GM23338 (cell line): ENCODE results near the gene ATG2A.

ENCODE experiments used
- CREB1 ChIP-seq: fragments of 250-450 bp; sonication (Bioruptor Pico); IDR thresholded peaks from 2 replicates; pipeline ENCODE4 v1.5.0; 2020; ENCODE audit warnings: low read depth, mild to moderate bottlenecking, moderate library complexity
- EZH2 ChIP-seq: fragments of 200-600 bp; sonication (generic); IDR thresholded peaks from one replicate; pipeline ENCODE4 v1.8.0; 2017; ENCODE audit warnings: antibody characterized with exemption, mild to moderate bottlenecking, low read depth; ENCODE audit not compliant: unreplicated experiment
- POLR2AphosphoS5 ChIP-seq: IDR thresholded peaks from 2 replicates; pipeline ENCODE4 v1.6.1; 2016; ENCODE audit warnings: antibody characterized with exemption, low read depth
- STAT1 ChIP-seq: IDR thresholded peaks from one replicate; pipeline ENCODE4 v1.6.1; 2016; ENCODE audit warnings: antibody characterized with exemption; ENCODE audit not compliant: unreplicated experiment
- TF ChIP-seq, protein P1 (sequence below), 2 experiments: fragments of 200-600 bp in 1 of 2; sonication (generic) in 1 of 2; conservative IDR thresholded peaks; 2 replicates each; pipeline versions ENCODE4 v1.5.1 to v1.6.1; 2016 to 2017; ENCODE audit warnings: antibody characterized with exemption in 2 of 2, low read depth in 2 of 2, mild to moderate bottlenecking in 2 of 2, moderate library complexity in 1 of 2

DNA sequence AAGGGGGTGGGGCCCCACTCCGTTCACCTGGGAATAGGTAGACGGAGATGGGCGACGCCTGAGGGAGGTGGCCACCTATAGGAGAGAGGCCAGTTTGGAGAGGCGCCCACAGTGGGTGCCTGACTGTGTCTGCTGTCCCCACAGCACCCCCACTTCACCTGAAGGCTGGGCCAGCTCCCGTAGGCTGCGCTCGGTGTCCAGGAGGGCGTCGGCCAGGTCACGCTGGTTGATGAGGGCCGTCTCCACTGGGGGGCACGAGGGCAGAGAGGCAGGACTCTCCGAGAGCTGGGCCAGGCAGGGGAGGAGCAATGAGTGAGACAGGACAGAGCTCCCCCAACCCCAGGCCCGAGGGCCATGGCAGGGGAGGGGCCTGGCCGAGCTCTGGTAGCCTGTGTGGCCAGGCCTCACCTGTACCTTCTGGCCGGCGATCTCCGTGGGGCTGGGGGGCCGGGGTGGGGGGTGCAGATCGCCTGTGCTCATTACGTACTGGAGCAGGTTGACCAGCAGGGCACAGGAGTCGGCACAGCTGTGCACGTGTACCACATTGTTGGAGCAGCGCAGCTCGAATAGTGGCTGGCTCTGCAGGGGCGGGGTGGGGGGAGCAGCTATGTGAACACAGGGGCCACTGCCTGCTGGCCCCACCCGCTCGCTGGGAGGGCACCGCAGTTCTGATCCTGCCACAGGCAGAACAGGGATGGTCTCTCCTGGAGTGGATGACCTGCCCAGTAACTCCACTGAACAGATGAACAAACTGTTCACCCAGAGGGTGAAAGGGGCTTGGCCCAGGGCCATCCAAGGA is 14.7 kb downstream of the ATG2A start:
- TF ChIP-seq, protein P1, sequence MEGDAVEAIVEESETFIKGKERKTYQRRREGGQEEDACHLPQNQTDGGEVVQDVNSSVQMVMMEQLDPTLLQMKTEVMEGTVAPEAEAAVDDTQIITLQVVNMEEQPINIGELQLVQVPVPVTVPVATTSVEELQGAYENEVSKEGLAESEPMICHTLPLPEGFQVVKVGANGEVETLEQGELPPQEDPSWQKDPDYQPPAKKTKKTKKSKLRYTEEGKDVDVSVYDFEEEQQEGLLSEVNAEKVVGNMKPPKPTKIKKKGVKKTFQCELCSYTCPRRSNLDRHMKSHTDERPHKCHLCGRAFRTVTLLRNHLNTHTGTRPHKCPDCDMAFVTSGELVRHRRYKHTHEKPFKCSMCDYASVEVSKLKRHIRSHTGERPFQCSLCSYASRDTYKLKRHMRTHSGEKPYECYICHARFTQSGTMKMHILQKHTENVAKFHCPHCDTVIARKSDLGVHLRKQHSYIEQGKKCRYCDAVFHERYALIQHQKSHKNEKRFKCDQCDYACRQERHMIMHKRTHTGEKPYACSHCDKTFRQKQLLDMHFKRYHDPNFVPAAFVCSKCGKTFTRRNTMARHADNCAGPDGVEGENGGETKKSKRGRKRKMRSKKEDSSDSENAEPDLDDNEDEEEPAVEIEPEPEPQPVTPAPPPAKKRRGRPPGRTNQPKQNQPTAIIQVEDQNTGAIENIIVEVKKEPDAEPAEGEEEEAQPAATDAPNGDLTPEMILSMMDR (conservative IDR thresholded peaks at IDR 0.05; ENCODE audit: low read depth in 2 of 2): no peak
- no peak for TF ChIP-seq POLR2AphosphoS5
- TF ChIP-seq STAT1: no peak
- no peak for TF ChIP-seq EZH2
- TF ChIP-seq CREB1: no peak
